B cell (primary cell): ENCODE data around the gene HOXA11. TPM values are rescaled to one million over a fixed set of nuclear protein-coding genes. Genes with fewer than 3 reads are reported as not detected.

Experiments
- ATAC-seq: fragments of 200-7000 bp; cut with Tn5 transposase; one replicate; pipeline ENCODE4 v1.10.0; 2021; ENCODE audit warnings: low read depth, mild to moderate bottlenecking, moderate number of reproducible peaks, moderate library complexity
- CTCF ChIA-PET: fragments of 350-600 bp; sonication (Branson Sonifier 250); formaldehyde crosslinking; loops from one replicate; lab custom pipeline; 2021; ENCODE audit warnings: antibody characterized with exemption, inconsistent platforms; lab: Charles Lee
- POLR2A ChIA-PET: fragments of 350-600 bp; sonication (Branson Sonifier 250); formaldehyde crosslinking; loops from one replicate; lab custom pipeline; 2021; ENCODE audit warnings: antibody characterized with exemption; lab: Charles Lee
- DNase-seq: peaks from one replicate; pipeline ENCODE4 v3.0.0; 2013
- H2AFZ ChIP-seq: 2 replicates; pipeline ENCODE4 v1.6.1; 2012; ENCODE audit warnings: mild to moderate bottlenecking, low read depth, low read length; ENCODE audit not compliant: insufficient read depth, poor library complexity, severe bottlenecking
- H3K27ac ChIP-seq, 2 donors: 1 replicate in 1 of 2; 2 replicates in 1 of 2; pipeline ENCODE4 v1.5.1; 2012 to 2013; ENCODE audit warnings: low read length in 2 of 2, mild to moderate bottlenecking in 2 of 2, moderate library complexity in 1 of 2
- H3K27me3 ChIP-seq, 4 experiments: fragments of 200-600 bp in 1 of 4; sonication (generic) in 1 of 4; replicated peaks in 1 of 4; 1 replicate in 2 of 4; 2 replicates in 2 of 4; pipeline versions ENCODE4 v1.6.1 to v1.7.0; 2013 to 2016; ENCODE audit warnings: low read length in 3 of 4, mild to moderate bottlenecking in 2 of 4, mixed read lengths in 1 of 4, moderate library complexity in 1 of 4; ENCODE audit not compliant: insufficient read depth in 4 of 4, control insufficient read depth in 3 of 4; ENCODE audit errors: control extremely low read depth in 1 of 4
- H3K36me3 ChIP-seq, 2 experiments: replicated peaks in 1 of 2; 1 replicate in 1 of 2; 2 replicates in 1 of 2; pipeline versions ENCODE4 v1.6.1 to v1.7.1; 2013; ENCODE audit warnings: low read length in 1 of 2; ENCODE audit not compliant: insufficient read depth in 2 of 2, control insufficient read depth in 1 of 2; ENCODE audit errors: control extremely low read depth in 1 of 2, extremely low read depth in 1 of 2
- H3K4me1 ChIP-seq, 2 donors: fragments of 200-600 bp in 1 of 2; sonication (generic) in 1 of 2; 1 replicate in 1 of 2; 2 replicates in 1 of 2; pipeline versions ENCODE4 v1.5.1 to v1.6.1; 2013 to 2017; ENCODE audit warnings: low read length in 2 of 2; ENCODE audit not compliant: control insufficient read depth in 2 of 2, insufficient read depth in 2 of 2
- H3K4me2 ChIP-seq: replicated peaks from 2 replicates; pipeline ENCODE3; 2012; ENCODE audit warnings: mild to moderate bottlenecking, low read depth, low read length; ENCODE audit not compliant: poor library complexity, severe bottlenecking
- H3K4me3 ChIP-seq, 5 experiments: fragments of 200-600 bp in 1 of 5; sonication (generic) in 1 of 5; 1 replicate in 3 of 5; 2 replicates in 2 of 5; pipeline versions ENCODE4 v1.5.1 to v1.7.0; 2011 to 2016; ENCODE audit warnings: low read length in 4 of 5, mild to moderate bottlenecking in 4 of 5, low read depth in 2 of 5, control low read depth in 1 of 5, moderate library complexity in 1 of 5; ENCODE audit not compliant: insufficient read depth in 1 of 5; ENCODE audit errors: control extremely low read depth in 1 of 5, extremely low read depth in 1 of 5
- H3K79me2 ChIP-seq: fragments of 200-600 bp; sonication (generic); one replicate; pipeline ENCODE4 v1.6.0; 2016; ENCODE audit warnings: low read length; ENCODE audit not compliant: control insufficient read depth, insufficient read depth
- H3K9ac ChIP-seq: fragments of 200-600 bp; sonication (generic); 2 replicates; pipeline ENCODE4 v1.6.1; 2017; ENCODE audit warnings: mild to moderate bottlenecking, low read length, moderate library complexity
- H3K9me3 ChIP-seq, 3 donors: one replicate each; pipeline versions ENCODE4 v1.6.1 to v1.7.1; 2013; ENCODE audit warnings: low read length in 2 of 3; ENCODE audit not compliant: control insufficient read depth in 2 of 3, insufficient read depth in 1 of 3; ENCODE audit errors: control extremely low read depth in 1 of 3
- H4K20me1 ChIP-seq: 2 replicates; pipeline ENCODE4 v1.6.0; 2012; ENCODE audit warnings: mild to moderate bottlenecking, low read length; ENCODE audit not compliant: insufficient read depth, control insufficient read depth, poor library complexity, severe bottlenecking
- H3K27ac Mint-ChIP-seq: one replicate; pipeline ENCODE4 v1.8.0; 2021; ENCODE audit warnings: mixed read lengths
- H3K27me3 Mint-ChIP-seq: one replicate; pipeline ENCODE4 v1.8.0; 2021; ENCODE audit warnings: mixed read lengths
- H3K4me1 Mint-ChIP-seq: one replicate; pipeline ENCODE4 v1.8.0; 2021; ENCODE audit warnings: mixed read lengths
- H3K4me3 Mint-ChIP-seq: one replicate; pipeline ENCODE4 v1.8.0; 2021; ENCODE audit warnings: mixed read lengths
- H3K9me3 Mint-ChIP-seq: one replicate; pipeline ENCODE4 v1.8.0; 2022; ENCODE audit warnings: mixed read lengths; ENCODE audit not compliant: insufficient read depth
- EZH2 ChIP-seq: IDR thresholded peaks from 2 replicates; pipeline ENCODE4 v1.6.1; 2012; ENCODE audit warnings: borderline replicate concordance, low read depth, mild to moderate bottlenecking, moderate library complexity, low read length; ENCODE audit not compliant: insufficient read depth, poor library complexity, severe bottlenecking
- whole genome bisulfite sequencing: methylation state at CpG from one replicate; pipeline ENCODE4 v1.1.5; 2013; ENCODE audit warnings: missing lambda C conversion rate; ENCODE audit not compliant: insufficient coverage; 5-methylcytosine and 5-hydroxymethylcytosine counted together
- intact Hi-C: fragments of 100-400 bp; cut with micrococcal nuclease; formaldehyde crosslinking; loops from one replicate; pipeline ENCODE4 v1.10.0; 2022
- polyA plus RNA-seq: library from polyadenylated mRNA; depleted of rRNA; stranded (reverse); fragments of >200 nt; gene quantifications from 2 replicates; pipeline ENCODE4 v1.2.3, GENCODE V29; 2012
- total RNA-seq, 2 donors: library from RNA; stranded (reverse); fragments of 120-200 nt in 1 of 2; gene quantifications; 1 replicate in 1 of 2; 2 replicates in 1 of 2; pipeline versions ENCODE4 v1.2.3 to v1.2.4, GENCODE V29; 2013 to 2022
- TF ChIP-seq, protein P1 (sequence below): fragments of 200-600 bp; IDR thresholded peaks from one replicate; pipeline ENCODE4 v1.8.0; 2022; ENCODE audit warnings: antibody characterized with exemption, mild to moderate bottlenecking

The HOXA11 gene
- total and polyA plus RNA-seq, 2 donors (not counting 1 experiment from before 2014, with no cell fraction given), result not detected

DNA sequence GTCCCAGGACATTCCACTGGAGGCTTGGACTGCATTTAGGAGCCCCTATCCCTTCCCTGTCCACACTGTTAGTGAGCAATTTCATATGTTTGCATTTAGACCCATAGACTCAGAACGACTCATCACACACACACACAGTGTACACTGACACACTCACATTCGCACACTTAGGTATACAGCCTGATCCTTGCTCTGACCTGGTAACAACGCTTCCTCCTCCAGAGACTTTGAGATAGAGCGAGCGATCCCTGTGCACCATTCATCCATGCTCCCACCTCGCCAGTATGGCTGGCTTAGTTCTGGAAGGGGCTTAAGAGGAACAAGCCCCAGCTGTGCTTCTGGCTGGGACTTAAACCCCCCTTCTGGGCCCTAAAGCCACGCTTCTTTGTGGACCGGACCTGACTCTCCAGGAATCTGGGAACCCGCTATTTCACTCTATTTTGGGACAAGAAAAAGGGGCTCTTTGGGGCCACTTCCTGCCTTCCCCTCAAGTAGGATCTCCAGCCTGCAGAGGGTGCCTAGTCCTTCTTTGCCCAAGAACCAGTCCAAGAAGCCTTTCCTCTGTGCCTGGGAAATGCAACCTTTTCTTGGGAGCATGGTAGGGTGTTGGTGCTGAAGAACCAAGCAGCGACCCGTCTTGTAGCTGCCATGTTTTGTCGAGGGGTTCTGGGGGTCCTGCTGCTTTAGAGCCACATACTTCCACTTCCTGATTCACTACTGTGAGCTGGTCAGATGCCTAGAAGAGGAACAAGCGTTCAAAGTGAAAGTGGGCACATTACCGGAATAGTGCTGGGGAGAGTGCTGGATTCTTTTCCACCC, 15.9 kb upstream of the HOXA11 start:
- Mint-ChIP-seq H3K27ac (peak overlapping the region; percentile 48), H3K4me3 (peak overlapping the region; percentile 78), H3K27me3 (peaks cover 80% of the 10 kb centered on the region), H3K9me3 (no peaks in the 10 kb centered on the region), H3K4me1 (peaks cover 45% of the 10 kb centered on the region)
- intact Hi-C loops, result loop anchor here (2.0 to 5.0 kb wide), 2 partner anchors 40 to 1211 kb away; partner anchors contain the start of gene CREB5
- Histone ChIP-seq H3K27me3 (peaks cover 3 to 85% (median 83%) of the 10 kb centered on the region in 4 experiments), H3K9ac (peak overlapping the region; percentile 21), H3K27ac (no peak overlapping the region), H3K9me3 (peaks cover 0 to 59% (median 6%) of the 10 kb centered on the region in 3 donors), H3K4me3 (peak overlapping the region in 2 of 5 experiments; percentile 42 to 48), H3K36me3 (no peaks in the 10 kb centered on the region), H3K4me2 (peak overlapping the region; percentile 78), H4K20me1 (no peaks in the 10 kb centered on the region), H2AFZ (peak overlapping the region; percentile 38), H3K79me2 (no peaks in the 10 kb centered on the region), H3K4me1 (peaks cover 50 to 75% of the 10 kb centered on the region in 2 donors)
- POLR2A ChIA-PET, result no interaction called here
- peak; percentile 52 for ATAC-seq
- CTCF ChIA-PET, result interaction anchor here (1.5 to 1.8 kb wide), 2 partner anchors 9 to 40 kb away, joined by 4 to 6 read pairs; no protein-coding TSS in a partner anchor
- WGBS, result 5% methylated on average over 9 of the region's 14 CpGs
- DNase-seq, result peak; percentile 70
- TF ChIP-seq, protein P1, sequence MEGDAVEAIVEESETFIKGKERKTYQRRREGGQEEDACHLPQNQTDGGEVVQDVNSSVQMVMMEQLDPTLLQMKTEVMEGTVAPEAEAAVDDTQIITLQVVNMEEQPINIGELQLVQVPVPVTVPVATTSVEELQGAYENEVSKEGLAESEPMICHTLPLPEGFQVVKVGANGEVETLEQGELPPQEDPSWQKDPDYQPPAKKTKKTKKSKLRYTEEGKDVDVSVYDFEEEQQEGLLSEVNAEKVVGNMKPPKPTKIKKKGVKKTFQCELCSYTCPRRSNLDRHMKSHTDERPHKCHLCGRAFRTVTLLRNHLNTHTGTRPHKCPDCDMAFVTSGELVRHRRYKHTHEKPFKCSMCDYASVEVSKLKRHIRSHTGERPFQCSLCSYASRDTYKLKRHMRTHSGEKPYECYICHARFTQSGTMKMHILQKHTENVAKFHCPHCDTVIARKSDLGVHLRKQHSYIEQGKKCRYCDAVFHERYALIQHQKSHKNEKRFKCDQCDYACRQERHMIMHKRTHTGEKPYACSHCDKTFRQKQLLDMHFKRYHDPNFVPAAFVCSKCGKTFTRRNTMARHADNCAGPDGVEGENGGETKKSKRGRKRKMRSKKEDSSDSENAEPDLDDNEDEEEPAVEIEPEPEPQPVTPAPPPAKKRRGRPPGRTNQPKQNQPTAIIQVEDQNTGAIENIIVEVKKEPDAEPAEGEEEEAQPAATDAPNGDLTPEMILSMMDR, result no peak
- peak; percentile 70 for TF ChIP-seq EZH2
